ENCODE results near the gene PPP1R1B.

Gene PPP1R1B

DNA sequence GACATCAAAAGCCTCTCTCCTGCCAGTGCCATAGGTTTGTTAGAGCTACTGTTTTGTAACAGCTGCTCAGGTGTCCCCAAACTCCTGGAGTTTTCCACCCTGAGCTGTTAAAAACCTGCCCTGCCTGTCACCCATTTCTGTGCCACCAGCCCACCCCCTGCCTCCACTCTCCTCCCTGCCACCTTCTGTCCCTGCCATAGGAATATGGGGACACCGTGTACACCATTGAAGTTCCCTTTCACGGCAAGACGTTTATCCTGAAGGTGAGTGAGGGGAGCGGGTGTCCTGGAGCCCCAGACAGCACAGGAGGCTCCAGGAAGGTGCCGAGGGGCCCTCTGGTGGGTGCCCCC is 33.2 kb downstream of the PPP1R1B start:
- Histone ChIP-seq H3K9me3 (ENCODE audit: insufficient read depth, low read length) (no peaks in the 10 kb centered on the region), H3K9ac (ENCODE audit: low read length) (no peak overlapping the region), H3K36me3 (ENCODE audit: low read length) (no peaks in the 10 kb centered on the region)

DNA sequence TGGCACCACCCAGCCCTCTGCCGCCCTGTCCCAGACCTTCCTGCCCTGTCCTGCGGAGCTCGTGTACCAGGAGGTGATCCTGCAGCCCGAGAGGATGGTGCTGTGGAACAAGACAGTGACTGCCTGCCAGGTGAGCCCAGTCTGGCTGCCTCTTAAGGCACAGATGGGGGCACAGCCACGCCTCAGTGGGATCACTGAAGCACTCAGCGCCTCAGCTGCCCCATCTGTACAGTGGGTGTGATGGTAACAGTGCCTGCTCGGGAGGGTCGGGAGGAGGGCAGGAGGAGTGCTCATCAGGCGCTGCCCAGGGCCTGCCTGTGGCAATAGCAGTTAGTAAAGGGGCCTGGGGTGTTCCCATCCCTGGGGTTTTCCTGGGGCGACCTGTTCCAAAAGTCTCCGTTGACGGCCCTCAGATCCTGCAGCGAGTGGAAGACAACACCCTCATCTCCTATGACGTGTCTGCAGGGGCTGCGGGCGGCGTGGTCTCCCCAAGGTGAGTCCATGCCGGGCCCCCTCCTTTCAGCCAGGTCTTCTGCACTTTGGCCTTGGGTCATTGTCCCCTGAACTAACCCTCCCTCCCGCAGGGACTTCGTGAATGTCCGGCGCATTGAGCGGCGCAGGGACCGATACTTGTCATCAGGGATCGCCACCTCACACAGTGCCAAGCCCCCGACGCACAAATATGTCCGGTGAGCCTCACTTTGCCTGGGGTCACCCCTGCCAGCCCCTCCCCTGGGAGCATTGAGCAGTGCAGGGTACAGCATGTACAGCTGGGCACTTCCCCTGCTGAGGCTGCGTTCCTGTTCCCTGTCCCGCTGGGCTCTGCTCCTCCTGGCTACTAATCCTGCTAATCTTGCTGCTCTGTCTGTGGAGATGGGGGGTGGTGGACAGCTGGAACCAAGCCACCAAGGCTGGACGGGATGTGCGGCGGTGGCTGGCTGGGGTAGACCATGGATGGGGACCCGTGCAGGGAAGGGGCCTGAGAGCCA is 33.9 kb downstream of the PPP1R1B start:
- Histone ChIP-seq H3K9ac (ENCODE audit: low read length) (no peak overlapping the region), H3F3A (ENCODE audit: insufficient read depth) (no peaks in the 10 kb centered on the region), H3K4me3 (ENCODE audit: insufficient read depth, low read length, poor library complexity, severe bottlenecking) (no peak overlapping the region), H3K79me2 (ENCODE audit: insufficient read depth, low read length) (no peaks in the 10 kb centered on the region), H2AFZ (ENCODE audit: low read depth, low read length, severe bottlenecking) (no peak overlapping the region), H3K9me3 (ENCODE audit: insufficient read depth, low read length) (no peaks in the 10 kb centered on the region), H4K20me1 (ENCODE audit: low read depth, low read length) (no peaks in the 10 kb centered on the region), H3K4me2 (ENCODE audit: low read depth, low read length, poor library complexity, severe bottlenecking) (no peak overlapping the region), H3K36me3 (ENCODE audit: low read length) (no peaks in the 10 kb centered on the region), H3K27me3 (ENCODE audit: low read length) (no peaks in the 10 kb centered on the region), H3K27ac (ENCODE audit: low read depth, low read length) (no peak overlapping the region), H3K9me2 (replicated peaks; ENCODE audit: insufficient read depth, low read length) (no peaks in the 10 kb centered on the region)
- TF ChIP-seq, protein P1, sequence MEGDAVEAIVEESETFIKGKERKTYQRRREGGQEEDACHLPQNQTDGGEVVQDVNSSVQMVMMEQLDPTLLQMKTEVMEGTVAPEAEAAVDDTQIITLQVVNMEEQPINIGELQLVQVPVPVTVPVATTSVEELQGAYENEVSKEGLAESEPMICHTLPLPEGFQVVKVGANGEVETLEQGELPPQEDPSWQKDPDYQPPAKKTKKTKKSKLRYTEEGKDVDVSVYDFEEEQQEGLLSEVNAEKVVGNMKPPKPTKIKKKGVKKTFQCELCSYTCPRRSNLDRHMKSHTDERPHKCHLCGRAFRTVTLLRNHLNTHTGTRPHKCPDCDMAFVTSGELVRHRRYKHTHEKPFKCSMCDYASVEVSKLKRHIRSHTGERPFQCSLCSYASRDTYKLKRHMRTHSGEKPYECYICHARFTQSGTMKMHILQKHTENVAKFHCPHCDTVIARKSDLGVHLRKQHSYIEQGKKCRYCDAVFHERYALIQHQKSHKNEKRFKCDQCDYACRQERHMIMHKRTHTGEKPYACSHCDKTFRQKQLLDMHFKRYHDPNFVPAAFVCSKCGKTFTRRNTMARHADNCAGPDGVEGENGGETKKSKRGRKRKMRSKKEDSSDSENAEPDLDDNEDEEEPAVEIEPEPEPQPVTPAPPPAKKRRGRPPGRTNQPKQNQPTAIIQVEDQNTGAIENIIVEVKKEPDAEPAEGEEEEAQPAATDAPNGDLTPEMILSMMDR (IDR thresholded peaks at IDR 0.05; ENCODE audit: insufficient read depth, low read length, poor library complexity, severe bottlenecking) = no peak
- no peak for TF ChIP-seq EZH2phosphoT487 (conservative IDR thresholded peaks at IDR 0.05; ENCODE audit: low read length)

More for the DNA sequence above, 33.2 kb downstream of the PPP1R1B start:
- no peak overlapping the region for H3K4me2 ChIP-seq (ENCODE audit: low read depth, low read length, poor library complexity, severe bottlenecking)
- no peaks in the 10 kb centered on the region for H4K20me1 ChIP-seq (ENCODE audit: low read depth, low read length)
- no peaks in the 10 kb centered on the region for H3F3A ChIP-seq (ENCODE audit: insufficient read depth)
- TF ChIP-seq, protein P1 (IDR thresholded peaks at IDR 0.05; ENCODE audit: insufficient read depth, low read length, poor library complexity, severe bottlenecking) = no peak
- no peak overlapping the region for H3K4me3 ChIP-seq (ENCODE audit: insufficient read depth, low read length, poor library complexity, severe bottlenecking)
- no peaks in the 10 kb centered on the region for H3K27me3 ChIP-seq (ENCODE audit: low read length)
- no peaks in the 10 kb centered on the region for H3K9me2 ChIP-seq (replicated peaks; ENCODE audit: insufficient read depth, low read length)
- H2AFZ ChIP-seq (ENCODE audit: low read depth, low read length, severe bottlenecking) = no peak overlapping the region
- no peaks in the 10 kb centered on the region for H3K79me2 ChIP-seq (ENCODE audit: insufficient read depth, low read length)
- no peak overlapping the region for H3K27ac ChIP-seq (ENCODE audit: low read depth, low read length)

DNA sequence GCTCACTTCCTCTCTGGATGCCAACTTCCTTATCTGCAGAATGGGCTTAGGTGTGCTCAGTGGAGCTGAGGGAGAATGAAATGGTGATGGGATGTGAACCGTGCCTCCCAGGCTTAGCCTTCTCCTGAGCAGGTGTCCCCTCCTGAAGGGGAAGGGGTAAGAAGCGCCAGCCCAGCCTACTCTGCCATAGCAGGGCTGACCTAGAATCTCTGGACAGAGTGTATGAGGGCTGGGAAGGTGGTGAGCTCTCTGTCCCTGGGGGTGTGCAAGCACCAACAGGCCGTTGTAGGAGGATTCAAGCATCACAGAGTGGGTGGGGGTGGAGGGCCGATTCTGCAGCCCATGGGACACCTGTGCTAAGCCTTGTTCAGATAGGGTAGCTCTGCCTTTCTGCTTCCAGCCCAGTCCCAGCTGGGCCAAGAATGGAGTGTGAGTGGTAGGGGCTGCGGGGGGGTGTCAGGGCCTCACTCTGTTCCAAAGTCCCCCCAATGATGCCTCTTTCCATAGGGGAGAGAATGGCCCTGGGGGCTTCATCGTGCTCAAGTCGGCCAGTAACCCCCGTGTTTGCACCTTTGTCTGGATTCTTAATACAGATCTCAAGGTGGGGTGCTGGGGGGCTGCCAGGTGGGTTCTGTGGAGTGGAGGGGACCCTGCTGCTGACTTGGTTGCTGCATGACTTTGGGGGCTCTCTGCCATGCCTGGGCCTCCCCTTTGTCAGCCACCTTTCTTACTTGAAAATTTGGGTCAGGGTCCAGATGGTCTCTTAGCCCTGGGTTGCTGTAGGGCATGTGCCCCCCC is 35.2 kb downstream of the PPP1R1B start:
- no peak overlapping the region for H3K27ac ChIP-seq (ENCODE audit: low read depth, low read length)
- no peaks in the 10 kb centered on the region for H3K9me3 ChIP-seq (ENCODE audit: insufficient read depth, low read length)
- no peaks in the 10 kb centered on the region for H3K36me3 ChIP-seq (ENCODE audit: low read length)
- no peak overlapping the region for H3K9ac ChIP-seq (ENCODE audit: low read length)
- H3K79me2 ChIP-seq (ENCODE audit: insufficient read depth, low read length) = no peaks in the 10 kb centered on the region
- H3K9me2 ChIP-seq (replicated peaks; ENCODE audit: insufficient read depth, low read length) = no peaks in the 10 kb centered on the region
- no peak overlapping the region for H3K4me2 ChIP-seq (ENCODE audit: low read depth, low read length, poor library complexity, severe bottlenecking)
- no peak overlapping the region for H2AFZ ChIP-seq (ENCODE audit: low read depth, low read length, severe bottlenecking)
- no peaks in the 10 kb centered on the region for H4K20me1 ChIP-seq (ENCODE audit: low read depth, low read length)
- no peaks in the 10 kb centered on the region for H3F3A ChIP-seq (ENCODE audit: insufficient read depth)
- H3K4me3 ChIP-seq (ENCODE audit: insufficient read depth, low read length, poor library complexity, severe bottlenecking) = no peak overlapping the region
- H3K27me3 ChIP-seq (ENCODE audit: low read length) = no peaks in the 10 kb centered on the region
- TF ChIP-seq, protein P1 (IDR thresholded peaks at IDR 0.05; ENCODE audit: insufficient read depth, low read length, poor library complexity, severe bottlenecking) = no peak
- TF ChIP-seq EZH2phosphoT487 (conservative IDR thresholded peaks at IDR 0.05; ENCODE audit: low read length) = no peak
